Keratinocyte (primary cell): Measurements from ENCODE around the gene EEA1.

Source experiments
- EZH2 ChIP-seq: IDR thresholded peaks from one replicate; pipeline ENCODE4 v1.6.1; 2012; ENCODE audit warnings: inconsistent platforms, mild to moderate bottlenecking, low read length, moderate library complexity
- TF ChIP-seq, protein P1 (sequence below), 3 experiments: IDR thresholded peaks in 1 of 3; conservative IDR thresholded peaks in 1 of 3; optimal IDR thresholded peaks in 1 of 3; 2 replicates in 2 of 3; 3 replicates in 1 of 3; pipeline versions ENCODE3 to v1.5.1; 2011; ENCODE audit warnings: low read length in 3 of 3, mild to moderate bottlenecking in 3 of 3, moderate library complexity in 2 of 3, control low read depth in 1 of 3, inconsistent platforms in 1 of 3; ENCODE audit not compliant: insufficient read depth in 2 of 3; ENCODE audit errors: extremely low read depth in 1 of 3

DNA sequence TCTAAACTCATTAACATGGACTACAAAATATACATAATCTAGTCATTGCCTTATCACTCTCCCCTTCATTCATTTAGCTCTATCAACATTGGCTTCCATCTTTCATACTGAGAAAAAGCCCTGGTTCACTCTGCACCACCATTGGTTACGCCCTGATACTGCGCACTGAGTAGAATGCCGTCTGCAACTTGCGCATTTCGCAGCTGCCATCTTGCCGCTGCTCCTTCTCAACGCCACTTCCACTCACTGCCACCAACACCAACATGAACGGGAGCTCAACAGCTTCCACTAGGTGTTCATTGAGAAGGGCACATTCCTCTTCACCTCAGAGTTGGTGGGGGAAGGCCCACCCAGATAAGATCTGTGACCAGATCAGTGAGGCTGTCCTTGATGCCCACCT, 71.3 kb downstream of the EEA1 start:
- TF ChIP-seq, protein P1, sequence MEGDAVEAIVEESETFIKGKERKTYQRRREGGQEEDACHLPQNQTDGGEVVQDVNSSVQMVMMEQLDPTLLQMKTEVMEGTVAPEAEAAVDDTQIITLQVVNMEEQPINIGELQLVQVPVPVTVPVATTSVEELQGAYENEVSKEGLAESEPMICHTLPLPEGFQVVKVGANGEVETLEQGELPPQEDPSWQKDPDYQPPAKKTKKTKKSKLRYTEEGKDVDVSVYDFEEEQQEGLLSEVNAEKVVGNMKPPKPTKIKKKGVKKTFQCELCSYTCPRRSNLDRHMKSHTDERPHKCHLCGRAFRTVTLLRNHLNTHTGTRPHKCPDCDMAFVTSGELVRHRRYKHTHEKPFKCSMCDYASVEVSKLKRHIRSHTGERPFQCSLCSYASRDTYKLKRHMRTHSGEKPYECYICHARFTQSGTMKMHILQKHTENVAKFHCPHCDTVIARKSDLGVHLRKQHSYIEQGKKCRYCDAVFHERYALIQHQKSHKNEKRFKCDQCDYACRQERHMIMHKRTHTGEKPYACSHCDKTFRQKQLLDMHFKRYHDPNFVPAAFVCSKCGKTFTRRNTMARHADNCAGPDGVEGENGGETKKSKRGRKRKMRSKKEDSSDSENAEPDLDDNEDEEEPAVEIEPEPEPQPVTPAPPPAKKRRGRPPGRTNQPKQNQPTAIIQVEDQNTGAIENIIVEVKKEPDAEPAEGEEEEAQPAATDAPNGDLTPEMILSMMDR (optimal IDR thresholded peaks at IDR 0.05 in 1 of 3, IDR thresholded peaks at IDR 0.05 in 1 of 3, conservative IDR thresholded peaks at IDR 0.05 in 1 of 3; ENCODE audit: extremely low read depth in 1 of 3, insufficient read depth in 2 of 3, low read length in 3 of 3): no peak
- TF ChIP-seq EZH2: no peak
